SK-N-SH (cell line): ENCODE results near the gene CDH13. TPM values are rescaled to one million over a fixed set of nuclear protein-coding genes. Genes with fewer than 3 reads are reported as not detected.

Source experiments
- CTCF ChIA-PET: fragments of 300-600, 350-600 bp; formaldehyde crosslinking; extraction: SDS; loops from one replicate; lab custom pipeline; 2021; lab: Yijun Ruan, JAX
- POLR2A ChIA-PET: fragments of 350-600 bp; sonication (Branson Sonifier 250); formaldehyde crosslinking; extraction: SDS; loops from one replicate; lab custom pipeline; 2020; ENCODE audit warnings: antibody characterized with exemption, inconsistent platforms; lab: Yijun Ruan, JAX
- DNase-seq: peaks from one replicate; pipeline ENCODE4 v3.0.0; 2012
- H2AFZ ChIP-seq: fragments of 200-600 bp; sonication (generic); 2 replicates; pipeline ENCODE4 v1.8.1; 2016; ENCODE audit warnings: antibody characterized with exemption, mild to moderate bottlenecking, low read depth
- H3F3A ChIP-seq: fragments of 200-600 bp; sonication (generic); replicated peaks from 2 replicates; pipeline ENCODE3; 2016; ENCODE audit warnings: antibody characterized with exemption, mild to moderate bottlenecking; ENCODE audit not compliant: insufficient read depth
- H3K27ac ChIP-seq, 2 experiments: fragments of 200-500 bp in 1 of 2; fragments of 200-600 bp in 1 of 2; sonication (Bioruptor generic) in 1 of 2; sonication (generic), shearing (Covaris generic) in 1 of 2; 2 replicates each; pipeline versions ENCODE4 v1.5.1 to v1.6.1; 2014 to 2016; ENCODE audit warnings: low read depth in 2 of 2, inconsistent platforms in 1 of 2, low read length in 1 of 2, mild to moderate bottlenecking in 1 of 2, mixed read lengths in 1 of 2
- H3K27me3 ChIP-seq: fragments of 200-600 bp; sonication (generic), shearing (Covaris generic); 2 replicates; pipeline ENCODE4 v1.6.1; 2016; ENCODE audit warnings: mixed run types; ENCODE audit not compliant: insufficient read depth
- H3K36me3 ChIP-seq, 2 experiments: fragments of 200-500 bp in 1 of 2; fragments of 200-600 bp in 1 of 2; sonication (Bioruptor generic) in 1 of 2; sonication (generic) in 1 of 2; replicated peaks in 1 of 2; 2 replicates each; pipeline versions ENCODE3 to v1.5.1; 2014 to 2016; ENCODE audit warnings: low read length in 1 of 2, mild to moderate bottlenecking in 1 of 2; ENCODE audit not compliant: insufficient read depth in 2 of 2, control insufficient read depth in 1 of 2
- H3K4me1 ChIP-seq, 2 experiments: fragments of 200-500 bp in 1 of 2; fragments of 200-600 bp in 1 of 2; sonication (Bioruptor generic) in 1 of 2; sonication (generic), shearing (Covaris generic) in 1 of 2; 2 replicates each; pipeline versions ENCODE4 v1.5.1 to v1.6.1; 2014 to 2016; ENCODE audit warnings: low read depth in 1 of 2, low read length in 1 of 2, mixed run types in 1 of 2; ENCODE audit not compliant: insufficient read depth in 2 of 2, control insufficient read depth in 1 of 2
- H3K4me2 ChIP-seq: fragments of 200-600 bp; sonication (generic), shearing (Covaris generic); 2 replicates; pipeline ENCODE4 v1.6.1; 2017; ENCODE audit warnings: mixed run types
- H3K4me3 ChIP-seq, 2 experiments: fragments of 200-500 bp in 1 of 2; fragments of 200-600 bp in 1 of 2; sonication (Bioruptor generic) in 1 of 2; sonication (generic), shearing (Covaris generic) in 1 of 2; 2 replicates each; pipeline versions ENCODE4 v1.5.1 to v1.8.1; 2014 to 2016; ENCODE audit warnings: low read depth in 2 of 2, inconsistent platforms in 1 of 2, low read length in 1 of 2, mild to moderate bottlenecking in 1 of 2, mixed read lengths in 1 of 2, moderate library complexity in 1 of 2
- H3K79me2 ChIP-seq: fragments of 200-600 bp; sonication (generic); 2 replicates; pipeline ENCODE4 v1.8.1; 2017; ENCODE audit warnings: mild to moderate bottlenecking; ENCODE audit not compliant: insufficient read depth
- H3K9ac ChIP-seq: fragments of 200-600 bp; sonication (generic); 2 replicates; pipeline ENCODE4 v1.6.1; 2017; ENCODE audit warnings: mixed run types
- H3K9me2 ChIP-seq: fragments of 200-600 bp; sonication (generic); 2 replicates; pipeline ENCODE4 v1.6.1; 2017; ENCODE audit warnings: mixed run types
- H3K9me3 ChIP-seq: fragments of 200-600 bp; sonication (generic); 2 replicates; pipeline ENCODE4 v1.6.1; 2017; ENCODE audit warnings: mixed run types, mild to moderate bottlenecking, moderate library complexity
- H4K20me1 ChIP-seq: fragments of 200-600 bp; sonication (generic); 2 replicates; pipeline ENCODE4 v1.6.1; 2017; ENCODE audit warnings: mild to moderate bottlenecking, mixed run types; ENCODE audit not compliant: insufficient read depth
- ELF1 ChIP-seq: IDR thresholded peaks from 2 replicates; pipeline ENCODE4 v1.4.0; 2012
- EP300 ChIP-seq, 2 experiments: IDR thresholded peaks; 2 replicates each; pipeline versions ENCODE4 v1.4.0 to v1.6.1; 2012; ENCODE audit warnings: borderline replicate concordance in 1 of 2, low read depth in 1 of 2, low read length in 1 of 2
- FOSL2 ChIP-seq: IDR thresholded peaks from 2 replicates; pipeline ENCODE4 v1.4.0; 2012; ENCODE audit warnings: low read depth, mild to moderate bottlenecking, moderate library complexity, borderline replicate concordance
- FOXJ3 ChIP-seq: sonication (generic); formaldehyde crosslinking; IDR thresholded peaks from 2 replicates; pipeline ENCODE4 v1.5.1; 2020; ENCODE audit warnings: mild to moderate bottlenecking, missing genetic modification reagents
- GABPA ChIP-seq: IDR thresholded peaks from 2 replicates; pipeline ENCODE4 v1.4.0; 2012; ENCODE audit warnings: low read depth, mild to moderate bottlenecking
- IRF3 ChIP-seq: fragments of 150-350 bp; IDR thresholded peaks from 2 replicates; pipeline ENCODE4 v1.6.1; 2016; ENCODE audit warnings: mild to moderate bottlenecking, low read depth, low read length
- NFIC ChIP-seq: IDR thresholded peaks from 2 replicates; pipeline ENCODE4 v1.4.0; 2012; ENCODE audit warnings: borderline replicate concordance
- PBX3 ChIP-seq: IDR thresholded peaks from 2 replicates; pipeline ENCODE4; 2012
- RXRA ChIP-seq: IDR thresholded peaks from 2 replicates; pipeline ENCODE4 v1.4.0; 2012; ENCODE audit warnings: low read depth, mild to moderate bottlenecking, borderline replicate concordance
- SIN3A ChIP-seq: IDR thresholded peaks from 2 replicates; pipeline ENCODE4 v1.6.1; 2012; ENCODE audit warnings: low read depth, mild to moderate bottlenecking, low read length, moderate library complexity, borderline replicate concordance
- SMC3 ChIP-seq: IDR thresholded peaks from 2 replicates; pipeline ENCODE4 v1.6.1; 2012; ENCODE audit warnings: low read depth, low read length, improper control_type of control experiment
- TCF12 ChIP-seq: IDR thresholded peaks from 2 replicates; pipeline ENCODE4 v1.4.0; 2012
- TEAD4 ChIP-seq: IDR thresholded peaks from 2 replicates; pipeline ENCODE4 v1.4.0; 2012; ENCODE audit warnings: mild to moderate bottlenecking, borderline replicate concordance; ENCODE audit not compliant: insufficient read depth
- ZBTB33 ChIP-seq: IDR thresholded peaks from 2 replicates; pipeline ENCODE4 v1.4.0; 2012; ENCODE audit warnings: low read depth, borderline replicate concordance
- WGBS: methylation state at CpG from one replicate; pipeline ENCODE4 v1.1.6; 2017; ENCODE audit warnings: low lambda C conversion rate; 5-methylcytosine and 5-hydroxymethylcytosine counted together
- polyA plus RNA-seq, 3 experiments: library from polyadenylated mRNA; depleted of rRNA; stranded (reverse); fragments of >200 nt; gene quantifications; 2 replicates each; pipeline ENCODE4 v1.2.3, GENCODE V29; 2012

Gene CDH13
- polyA plus RNA-seq, 1 of the 3 experiments (the other 2 are of a cell fraction) = 93.0 TPM

- TF ChIP-seq TEAD4 (0 out of 2 replicates have a peak, but pooled peaks have one; percentile 46), SIN3A (0 out of 2 replicates have a peak, but pooled peaks have one; percentile 26), RXRA (no peak), SMC3 (no peak), ELF1 (no peak), EP300 (IDR thresholded peaks at IDR 0.05; ENCODE audit: borderline replicate concordance in 1 of 2, low read depth in 1 of 2, low read length in 1 of 2) (peak in 1 of 2 experiments; percentile 64; a peak in 1 of 4 replicates), FOXJ3 (CRISPR knock-in tag) (no peak), IRF3 (no peak), TCF12 (peak; percentile 88), PBX3 (peak; percentile 81), GABPA (no peak), NFIC (peak; percentile 75), ZBTB33 (no peak), FOSL2 (peak; percentile 53; the same call in 1 of the 2 replicates)
- H3K9ac ChIP-seq = no peak overlapping the region
- no peak overlapping the region for H3K4me2 ChIP-seq
- ChIA-PET POLR2A (no interaction called here), CTCF (no interaction called here)
- peak overlapping the region; percentile 44 to 46; a peak in 2 of 4 replicates for H3K27ac ChIP-seq
- no peaks in the 10 kb centered on the region for H3K27me3 ChIP-seq
- H3K9me2 ChIP-seq = no peaks in the 10 kb centered on the region
- peaks cover 9% of the 10 kb centered on the region for H3F3A ChIP-seq
- H3K9me3 ChIP-seq = no peaks in the 10 kb centered on the region
- no peak for DNase-seq
- H3K4me3 ChIP-seq = no peak overlapping the region
- no peaks in the 10 kb centered on the region for H4K20me1 ChIP-seq
- no peaks in the 10 kb centered on the region for H3K4me1 ChIP-seq
- H3K36me3 ChIP-seq = peaks cover 0 to 4% of the 10 kb centered on the region in 2 experiments
- 30% methylated on average over 5 of the region's 5 CpGs for WGBS
- H3K79me2 ChIP-seq = no peaks in the 10 kb centered on the region; the same call in 1 of the 2 replicates
- no peak overlapping the region; the same call in 1 of the 2 replicates for H2AFZ ChIP-seq
Measured at GRCh38 chr16:82855471-82855870, 228.7 kb downstream of the CDH13 start.
